RKO (cell line): ENCODE data around the gene COQ4.
"Not testable (repeated sequence)": the region's sequence is repeated elsewhere in the genome, so short reads cannot be mapped to it uniquely, and the experiment has no call there.

Experiments used
- DNase-seq: peaks from one replicate; pipeline ENCODE4 v3.0.0-alpha.2; 2016; ENCODE audit warnings: low spot score

COQ4 gene

DNA sequence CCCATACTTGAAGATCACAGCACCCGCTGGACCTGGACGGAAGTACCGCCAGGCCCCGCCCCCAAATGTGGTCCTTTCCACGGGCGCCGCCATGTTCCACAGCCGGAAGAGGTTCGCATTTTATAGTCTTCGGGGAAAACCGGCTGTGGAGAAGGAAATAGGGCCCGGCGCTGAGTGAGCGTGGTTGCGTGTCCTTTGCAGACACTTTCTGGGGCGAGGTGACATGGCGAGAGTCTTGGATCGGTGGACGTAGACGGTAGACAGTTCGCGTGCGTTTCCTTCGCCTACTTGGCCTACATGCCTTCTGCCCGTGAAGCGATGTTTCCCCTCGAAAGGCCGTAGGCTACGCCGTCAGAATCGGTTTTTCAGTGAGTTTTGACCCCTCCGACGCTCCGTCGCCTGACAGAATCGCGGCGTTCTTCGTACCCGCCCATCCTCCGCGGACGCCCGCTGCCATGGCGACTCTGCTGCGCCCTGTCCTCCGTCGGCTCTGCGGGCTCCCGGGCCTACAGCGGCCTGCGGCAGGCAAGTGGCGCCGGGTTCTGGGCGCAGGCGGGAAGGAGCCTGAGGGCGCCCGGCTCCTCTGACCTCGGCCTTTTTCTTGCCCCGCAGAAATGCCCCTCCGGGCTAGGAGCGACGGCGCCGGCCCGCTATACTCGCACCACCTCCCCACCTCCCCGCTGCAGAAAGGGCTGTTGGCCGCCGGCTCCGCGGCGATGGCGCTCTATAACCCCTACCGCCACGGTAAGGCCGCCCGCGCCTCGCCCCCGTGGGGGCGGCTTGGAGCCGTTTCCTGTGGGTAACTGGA is at the start of gene COQ4, which contains the start of gene TRUB2:
TSS of gene COQ4 (plus strand) at position 436 of the 808 bp plus-strand sequence. CDS start at position 456, 20 bp downstream.
TSS of gene TRUB2 (minus strand) at position 44 of the 808 bp plus-strand sequence. CDS start at position 5, 39 bp downstream.
- DNase-seq, result peak; percentile 99

DNA sequence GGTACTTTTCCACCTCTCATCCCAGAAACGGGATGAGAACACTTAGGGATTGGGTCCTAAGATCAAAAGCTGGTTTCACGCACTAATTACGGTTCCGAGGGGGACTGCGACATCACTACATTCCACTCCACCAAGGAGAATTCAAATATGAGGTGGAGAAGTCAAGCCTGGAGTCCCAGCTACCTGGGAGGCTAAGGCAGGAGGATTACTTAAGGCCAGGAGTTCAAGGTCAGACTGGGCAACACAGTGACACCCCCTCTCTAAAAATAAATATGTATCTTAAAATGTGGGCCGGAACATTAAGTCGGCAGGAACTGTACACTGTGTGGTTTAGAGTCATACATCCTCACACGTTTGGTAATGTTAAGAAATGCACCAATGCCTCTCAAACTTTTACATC is 48.4 kb upstream of the COQ4 start:
- DNase-seq, result no peak

DNA sequence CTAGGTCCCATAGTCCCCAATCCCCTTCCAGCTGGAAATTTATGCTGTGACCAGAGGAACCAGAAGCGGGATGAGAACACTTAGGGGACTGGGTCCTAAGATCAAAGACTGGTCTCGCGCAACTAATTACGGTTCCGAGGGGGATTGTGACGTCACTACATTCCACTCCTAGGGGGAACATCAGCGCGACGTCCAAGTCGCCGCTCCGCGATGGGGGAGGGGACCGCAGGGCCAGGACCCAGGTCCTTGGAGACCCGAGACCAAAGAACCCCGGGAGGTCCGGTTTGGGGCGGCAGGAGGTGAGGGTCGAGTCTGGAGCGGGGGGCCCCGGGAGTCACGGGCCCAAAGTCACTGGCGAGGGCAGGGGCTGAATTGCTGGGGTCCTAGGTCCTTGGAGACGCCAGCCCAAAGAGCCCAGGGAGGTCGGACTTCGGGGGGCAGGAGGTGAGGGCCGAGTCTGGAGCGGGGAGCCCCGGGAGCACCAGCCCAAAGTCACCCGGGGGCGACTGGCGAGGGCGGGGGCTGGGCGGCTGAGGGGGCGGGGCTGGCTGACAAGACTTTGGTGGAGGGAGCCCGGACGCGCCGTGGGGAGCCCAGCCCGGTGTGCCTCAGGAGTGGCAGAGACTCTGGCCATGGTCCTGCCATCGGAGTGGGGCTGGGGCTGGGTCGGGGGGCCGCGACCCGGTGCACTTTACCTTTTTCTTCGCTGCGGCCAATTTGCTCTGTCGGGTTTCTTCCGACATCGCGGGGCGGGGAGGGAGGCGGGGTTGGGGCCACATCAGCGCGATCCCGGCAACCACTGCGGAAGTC is 47.2 kb upstream of the COQ4 start, which contains the start of gene GOLGA2:
TSS of gene GOLGA2 (minus strand) at position 810 of the 810 bp plus-strand sequence. CDS start at position 779, 31 bp downstream.
- DNase-seq, result peak; percentile 61

DNA sequence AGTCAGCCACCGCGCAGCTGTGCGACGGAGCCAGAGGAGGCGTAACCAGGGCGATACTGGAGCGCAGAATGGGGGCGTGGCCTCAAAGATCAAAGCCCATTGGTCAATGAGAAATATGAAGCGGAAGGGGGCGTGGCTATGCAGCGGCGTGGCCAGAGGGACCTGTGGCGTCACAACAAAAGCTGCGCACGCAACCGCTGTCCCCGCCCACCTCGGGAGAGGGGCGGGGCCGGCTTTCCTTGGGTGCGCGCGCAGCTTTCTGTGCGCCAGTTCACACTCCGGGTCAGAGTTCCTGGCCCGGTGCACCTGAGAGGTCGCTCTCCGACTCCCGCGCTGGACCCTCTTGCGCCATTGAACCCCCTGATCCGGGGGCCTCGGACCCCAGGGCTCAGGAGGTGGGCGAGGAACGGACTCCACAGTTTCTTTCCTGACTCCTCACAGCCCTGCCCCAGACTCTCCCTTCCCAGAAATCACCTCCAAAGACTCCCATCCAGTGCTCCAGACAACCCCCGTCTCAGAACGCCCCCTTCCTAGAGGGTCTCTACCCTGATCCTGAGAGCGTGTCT is 46.5 kb upstream of the COQ4 start, which contains the start of gene SWI5:
TSS of gene SWI5 (plus strand) at position 269 of the 566 bp plus-strand sequence.
- DNase-seq, result peak; percentile 100

DNA sequence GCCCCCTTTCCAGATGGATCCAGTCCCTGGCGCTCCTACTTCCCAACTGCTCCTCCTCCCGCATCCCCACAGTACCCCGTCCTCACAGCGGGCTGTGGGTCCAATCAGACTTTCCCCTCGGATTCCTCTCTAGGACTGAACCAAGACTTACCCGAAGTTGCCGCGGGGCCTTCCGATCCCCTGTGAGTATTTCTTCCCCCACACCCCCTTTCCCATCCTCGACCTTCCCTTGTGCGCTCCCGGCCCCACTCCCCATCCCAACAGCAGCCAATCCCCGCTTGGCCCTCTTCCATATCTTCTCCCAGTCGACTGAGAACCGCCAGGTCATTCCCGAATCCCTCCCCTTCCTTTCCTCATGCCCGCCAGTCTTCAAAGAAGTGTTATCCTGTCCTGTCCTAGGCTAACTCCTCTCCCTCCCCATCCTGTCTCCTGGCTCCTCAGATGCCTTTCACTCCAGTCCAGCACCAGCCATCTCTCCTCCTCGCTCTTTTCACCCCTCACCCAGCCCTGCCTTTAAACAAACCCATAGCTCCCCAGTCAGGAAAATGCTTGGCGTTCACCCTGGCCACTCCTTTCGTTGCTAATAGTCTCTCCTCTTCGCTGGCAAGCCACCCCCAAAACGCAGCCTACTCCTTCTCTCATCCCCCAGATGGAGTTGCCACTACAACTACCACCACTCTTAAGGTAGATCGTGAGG is 45.9 kb upstream of the COQ4 start:
- DNase-seq, result peak; percentile 76

DNA sequence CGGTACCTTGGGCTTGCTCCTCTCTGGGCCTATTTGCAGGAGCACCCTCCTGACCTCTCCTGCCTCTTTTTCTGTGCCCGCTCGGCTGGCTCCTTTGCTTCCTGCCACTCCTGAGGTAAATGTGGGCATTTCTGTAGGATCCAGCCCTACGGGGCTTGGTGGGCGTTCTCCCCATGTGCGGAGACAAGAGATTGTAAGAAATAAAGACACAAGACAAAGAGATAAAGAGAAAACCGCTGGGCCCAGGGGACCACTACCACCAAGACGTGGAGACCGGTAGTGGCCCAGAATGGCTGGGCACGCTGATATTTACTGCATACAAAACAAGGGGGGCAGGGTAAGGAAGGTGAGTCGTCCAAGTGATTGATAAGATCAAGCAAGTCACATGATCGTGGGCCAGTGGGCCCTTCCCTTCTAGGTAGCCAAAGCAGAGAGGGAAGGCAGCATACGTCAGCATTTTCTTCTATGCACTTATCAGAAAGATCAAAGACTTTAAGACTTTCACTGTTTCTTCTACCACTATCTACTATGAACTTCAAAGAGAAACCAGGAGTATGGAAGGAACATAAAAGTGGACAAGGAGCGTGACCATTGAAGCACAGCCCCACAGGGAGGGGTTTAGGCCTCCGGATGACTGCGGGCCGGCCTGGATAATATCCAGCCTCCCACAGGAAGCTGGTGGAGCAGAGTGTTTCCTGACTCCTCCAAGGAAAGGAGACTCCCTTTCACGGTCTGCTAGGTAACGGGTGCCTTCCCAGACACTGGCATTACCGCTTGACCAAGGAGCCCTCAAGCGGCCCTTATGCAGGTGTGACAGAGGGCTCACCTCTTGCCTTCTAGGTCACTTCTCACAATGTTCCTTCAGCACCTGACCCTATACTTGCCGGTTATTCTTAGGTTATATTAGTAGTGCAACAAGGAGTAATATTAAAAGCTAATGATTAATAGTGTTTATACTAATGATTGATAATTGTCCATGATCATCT is 43.3 kb upstream of the COQ4 start:
- not testable (repeated sequence) for DNase-seq

DNA sequence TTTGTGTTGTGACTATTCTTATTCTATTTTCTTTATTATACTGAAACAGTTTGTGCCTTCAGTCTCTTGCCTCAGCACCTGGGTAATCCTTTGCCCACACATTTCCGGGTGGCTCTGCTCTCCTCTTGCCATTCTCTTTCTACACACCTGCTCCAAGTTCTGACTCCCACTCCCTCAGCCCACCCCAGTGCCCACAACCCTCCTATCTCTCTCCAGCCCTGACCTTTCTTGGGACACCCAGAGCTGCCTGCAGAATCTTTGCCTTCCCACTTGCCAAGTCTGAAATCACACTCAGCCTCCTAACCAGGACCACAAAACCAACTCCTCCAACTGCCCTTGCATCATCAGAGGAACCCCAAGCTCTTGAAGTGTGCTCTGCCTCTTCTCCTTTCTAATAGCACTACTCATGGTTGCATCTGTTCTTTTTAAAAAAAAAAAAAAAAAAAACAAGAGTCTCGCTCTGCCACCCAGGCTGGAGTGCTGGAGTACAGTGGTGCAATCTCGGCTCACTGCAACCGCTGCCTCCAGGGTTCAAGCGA is 42.5 kb upstream of the COQ4 start:
- no peak for DNase-seq

DNA sequence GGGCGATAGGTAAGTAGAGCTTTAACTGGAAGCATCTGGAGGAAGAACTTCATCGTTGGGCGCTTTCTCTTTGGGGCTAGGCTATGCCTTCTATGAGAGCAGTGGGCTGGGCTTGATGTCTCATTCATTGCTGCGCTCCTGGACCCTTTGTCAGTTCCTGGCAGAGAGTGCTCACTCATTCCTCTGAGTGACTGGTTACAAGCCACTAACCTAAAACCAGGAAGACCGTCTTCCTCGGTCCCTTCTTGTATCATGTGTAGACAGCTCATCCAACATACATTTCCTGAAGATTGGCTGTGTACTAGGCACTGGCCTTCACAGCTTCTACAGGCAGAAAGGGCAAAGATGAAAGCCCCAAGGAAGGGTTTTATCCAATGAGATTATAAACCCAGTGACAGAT is 40.1 kb upstream of the COQ4 start:
- peak; percentile 61 for DNase-seq

DNA sequence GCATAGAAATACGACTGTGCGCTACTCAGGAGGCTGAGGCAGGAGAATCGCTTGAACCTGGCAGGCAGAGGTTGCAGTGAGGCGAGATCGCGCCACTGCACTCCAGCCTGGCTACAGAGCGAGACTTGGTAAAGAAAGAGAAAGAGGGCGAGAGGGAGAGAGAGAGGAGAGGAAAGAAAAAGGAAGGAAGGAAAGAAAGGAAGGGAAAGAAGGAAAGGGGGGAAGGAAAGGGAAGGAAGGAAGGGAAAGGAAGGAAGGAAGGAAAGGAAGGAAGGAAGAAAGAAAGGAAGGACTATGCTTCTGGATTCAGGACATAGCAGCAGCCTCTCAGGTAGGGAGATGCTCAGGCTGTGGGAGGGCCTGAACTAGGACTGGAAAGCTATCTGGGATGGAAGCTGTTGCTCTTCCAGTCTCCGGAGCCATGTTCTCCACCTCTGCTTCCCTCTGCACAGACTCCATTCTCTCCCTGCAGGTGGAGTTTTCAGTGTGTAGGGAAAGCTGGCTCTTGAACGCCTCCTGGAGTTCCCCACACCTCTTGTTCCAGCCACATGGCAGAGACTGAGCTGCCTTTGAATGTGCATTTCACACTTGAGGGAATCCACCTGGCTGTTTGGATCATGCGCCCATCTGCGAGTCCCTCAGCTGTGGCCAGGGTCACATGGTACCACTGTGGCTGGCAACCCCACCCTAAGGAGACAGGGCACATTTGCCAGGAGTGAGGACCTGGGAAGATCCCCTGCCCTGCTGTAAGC is 37.4 kb upstream of the COQ4 start:
- DNase-seq, result no peak

DNA sequence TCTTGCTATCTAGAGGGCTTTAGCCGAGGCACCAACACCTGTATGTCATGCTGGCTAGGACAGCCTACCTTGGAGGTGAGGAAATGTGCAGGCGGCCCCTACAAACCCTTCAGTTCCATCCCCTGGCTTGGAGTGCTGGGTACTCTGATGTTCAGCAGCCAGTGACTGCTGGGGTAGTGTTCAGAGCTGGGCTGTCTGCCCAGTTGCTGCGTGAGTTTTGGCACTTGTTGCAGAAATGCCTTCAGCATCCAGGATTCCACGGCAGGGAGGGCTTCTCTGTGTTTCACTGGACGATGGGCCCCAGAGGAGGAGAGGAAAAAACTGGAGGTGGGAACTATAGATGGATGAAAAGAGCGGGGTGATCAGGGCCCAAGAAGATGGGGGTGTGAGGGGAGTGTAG is 36.2 kb upstream of the COQ4 start:
- no peak for DNase-seq

DNA sequence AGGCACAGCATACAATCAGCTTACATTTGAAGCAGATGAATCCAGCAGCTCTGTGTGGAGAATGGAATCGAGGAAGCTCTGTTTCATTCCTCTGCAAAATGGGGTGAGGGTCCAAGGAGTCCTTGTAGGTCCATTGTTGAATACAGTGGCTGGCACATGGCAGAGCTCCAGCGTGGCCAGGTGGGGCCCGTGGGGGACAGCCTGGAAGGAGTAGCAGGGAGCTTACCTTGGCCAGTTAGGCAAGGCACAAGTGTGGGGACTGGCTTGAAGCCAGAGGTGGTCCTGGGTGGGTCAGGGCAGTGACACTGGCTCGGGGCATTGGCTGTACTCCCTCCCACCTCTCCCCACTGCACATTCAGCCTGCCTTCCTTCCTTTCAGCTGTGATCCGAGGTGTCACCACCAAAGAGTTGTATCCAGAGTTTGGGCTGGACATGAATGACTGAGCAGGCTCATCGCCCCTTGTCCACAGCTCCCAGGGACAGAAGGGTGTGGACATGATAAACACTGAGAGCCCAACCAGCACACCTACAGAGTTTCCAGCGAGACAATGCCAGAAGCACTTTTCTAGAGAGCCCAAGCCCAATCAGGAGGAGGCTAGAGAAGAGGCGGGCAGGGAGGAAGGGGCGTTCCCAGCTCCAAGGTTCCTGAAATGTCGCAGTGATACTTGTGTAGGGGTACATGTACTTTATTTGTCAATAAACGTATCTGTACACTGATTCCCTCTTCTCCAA is 34.2 kb upstream of the COQ4 start:
- DNase-seq, result no peak

DNA sequence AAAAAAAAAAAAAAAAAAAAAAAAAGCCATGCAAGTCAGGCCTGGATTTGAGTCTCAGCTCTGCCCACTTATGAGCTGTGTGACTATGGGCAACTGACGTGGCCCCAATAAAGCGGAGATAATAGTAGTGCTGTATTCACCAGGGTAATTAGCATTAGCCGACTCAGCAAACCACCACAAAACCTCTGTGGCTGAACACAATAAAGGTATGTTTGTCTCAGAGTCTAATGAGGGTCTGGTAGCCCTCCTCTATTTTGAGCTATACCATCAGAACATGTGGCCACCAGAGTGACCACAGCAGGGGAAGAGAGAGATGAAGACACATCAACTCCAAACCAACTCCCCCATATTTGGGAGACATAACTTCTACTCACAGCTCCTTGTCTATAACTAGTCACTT is 30.6 kb upstream of the COQ4 start:
- no peak for DNase-seq

DNA sequence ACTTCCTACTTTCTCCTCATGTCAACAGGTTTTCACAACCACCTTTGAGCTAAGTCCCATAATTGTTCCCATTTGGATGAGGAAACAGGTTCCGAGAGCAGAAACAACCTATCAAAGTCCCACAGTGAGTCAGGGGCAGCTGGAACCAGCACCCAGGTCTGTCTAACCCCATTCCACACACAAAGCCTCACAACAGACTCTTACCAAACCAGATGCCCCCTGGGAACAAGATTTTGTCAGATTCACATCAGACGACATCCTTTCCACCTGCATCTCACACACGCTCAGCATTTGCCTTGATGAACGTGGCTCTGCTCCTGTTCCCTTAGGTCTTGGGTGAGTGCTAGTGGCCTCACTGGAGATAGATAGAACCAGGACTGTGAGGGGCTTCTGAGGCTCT is 29.5 kb upstream of the COQ4 start:
- DNase-seq, result no peak

DNA sequence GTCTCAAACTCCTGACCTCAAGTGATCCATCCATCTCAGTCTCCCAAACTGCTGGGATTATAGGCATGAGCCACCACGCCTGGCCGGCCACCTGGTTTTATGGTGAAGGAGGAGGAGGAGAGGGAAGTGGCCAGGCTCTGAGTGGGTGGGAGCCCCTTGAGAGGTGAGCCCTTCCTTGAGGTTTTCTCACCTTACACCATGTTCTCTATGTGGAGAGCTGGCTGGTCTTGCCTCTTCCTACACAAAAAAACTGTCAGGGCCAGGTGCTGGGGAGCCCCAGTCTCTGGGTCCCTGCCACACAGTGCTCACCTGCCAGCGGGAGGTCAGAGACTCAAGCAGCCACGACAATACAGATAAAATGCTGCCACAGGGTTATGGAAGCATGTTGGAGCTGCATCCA is 28.5 kb upstream of the COQ4 start:
- DNase-seq, result no peak

DNA sequence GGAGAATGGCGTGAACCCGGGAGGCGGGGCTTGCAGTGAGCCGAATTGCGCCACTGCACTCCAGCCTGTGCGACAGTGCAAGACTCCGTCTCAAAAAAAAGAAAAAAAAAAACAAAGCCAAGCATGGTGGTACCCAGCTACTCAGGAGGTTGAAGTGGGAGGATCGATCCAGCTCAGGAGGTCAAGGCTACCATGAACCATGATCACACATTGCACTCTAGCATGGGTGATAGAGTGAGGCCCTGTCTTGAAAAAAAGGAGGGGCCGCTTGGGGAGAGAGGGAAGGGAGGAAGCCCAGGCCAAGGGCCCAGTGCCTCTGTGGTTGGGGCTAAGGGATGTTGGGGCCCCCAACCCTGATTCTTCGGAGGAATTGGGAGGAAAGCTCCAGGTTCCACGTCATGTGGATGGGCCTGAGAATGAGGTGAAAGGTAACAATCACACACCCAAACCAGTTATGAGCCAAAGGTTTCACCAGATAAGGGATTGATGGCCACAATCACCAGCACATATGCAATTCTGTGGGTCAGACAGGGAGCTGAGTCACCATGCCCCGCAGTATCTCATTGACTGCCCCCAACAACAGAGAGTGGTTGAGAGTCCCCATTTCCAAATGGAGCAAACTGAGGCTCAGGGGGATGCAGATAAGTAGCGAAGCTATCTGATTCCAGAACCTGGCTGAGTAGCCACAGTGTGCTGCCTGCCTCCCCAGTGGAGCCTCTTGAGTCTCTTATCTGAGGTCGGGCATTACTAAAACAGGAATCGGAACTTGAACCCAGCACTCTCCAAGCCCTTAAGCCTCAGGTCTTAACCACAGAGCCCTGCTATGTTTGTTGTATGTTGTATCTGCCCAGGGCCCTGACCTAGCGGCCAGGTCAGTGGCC is 26.1 kb upstream of the COQ4 start:
- no peak for DNase-seq

DNA sequence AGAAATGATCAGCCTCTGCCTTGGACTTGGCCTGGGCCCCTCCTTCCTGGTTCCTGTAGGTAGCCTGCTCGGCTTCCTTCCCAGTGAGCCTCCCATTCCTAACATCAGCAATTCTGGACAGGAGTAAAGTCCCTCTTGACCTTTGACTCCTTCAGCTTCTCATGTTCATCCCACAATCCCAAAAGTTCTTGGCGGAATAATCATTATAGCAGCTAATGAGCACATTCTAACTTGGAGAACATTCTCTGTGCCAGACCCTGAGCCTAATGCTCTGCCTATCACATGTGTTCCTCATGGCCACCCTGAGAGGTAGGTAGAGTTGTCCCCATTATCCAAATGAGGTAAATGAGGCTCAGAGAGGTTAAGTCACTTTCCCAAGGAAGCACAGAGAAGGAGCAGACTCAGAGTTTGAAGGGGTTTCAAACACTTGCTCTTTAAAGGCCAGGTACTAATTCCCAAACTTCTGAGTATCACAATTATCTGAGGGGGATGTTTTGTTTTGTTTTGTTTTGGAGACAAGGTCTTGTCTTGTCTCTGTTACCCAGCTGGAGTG is 25.3 kb upstream of the COQ4 start:
- no peak for DNase-seq
